Measurements from ENCODE around the gene TNNT2. TPM values are rescaled to one million over a fixed set of nuclear protein-coding genes. Genes with fewer than 3 reads are reported as not detected.

The TNNT2 gene
- total RNA-seq, 1 donor from 2014 or later, result 3.3 TPM

DNA sequence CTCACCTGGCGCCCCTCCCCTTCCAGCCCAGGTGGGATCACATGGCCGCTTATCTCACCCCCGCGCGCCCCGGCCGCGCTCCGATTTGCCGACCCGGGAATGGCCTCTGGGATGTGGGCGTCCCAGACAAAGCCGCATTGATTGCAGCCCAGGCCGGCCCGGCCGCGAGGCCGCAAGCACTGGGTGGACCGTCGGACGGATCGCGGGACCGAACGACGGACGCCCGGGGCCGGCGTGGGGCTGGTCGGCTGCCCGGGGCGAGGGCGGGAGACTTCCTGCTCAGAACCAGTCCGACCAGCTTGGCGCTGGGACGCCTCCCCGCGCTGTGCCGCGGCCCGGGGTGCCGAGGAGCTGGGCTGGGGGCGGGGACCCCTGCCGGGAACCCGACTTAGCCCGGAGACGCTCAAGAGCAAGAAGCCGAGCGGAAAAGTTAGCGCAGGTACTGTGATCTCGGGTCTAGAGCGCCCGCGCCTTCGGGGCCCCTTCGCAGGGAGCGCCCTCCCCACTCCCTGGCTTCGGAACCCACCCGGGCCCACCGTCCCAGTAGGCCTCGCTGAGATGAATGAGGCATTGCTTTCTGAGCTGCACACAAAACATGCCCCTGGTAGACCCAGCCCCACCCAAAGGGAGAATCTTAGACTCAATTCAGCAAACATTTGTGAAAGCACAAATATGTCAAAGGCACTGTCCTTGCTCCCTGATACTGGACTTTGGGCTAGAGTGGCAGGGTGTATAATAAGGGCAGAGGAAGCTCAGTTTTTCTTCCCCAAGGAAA, 22.1 kb upstream of the TNNT2 start:
- Mint-ChIP-seq H3K4me1 (ENCODE audit: unreplicated experiment) (no peaks in the 10 kb centered on the region), H3K9me3 (ENCODE audit: unreplicated experiment) (no peaks in the 10 kb centered on the region), H3K4me3 (ENCODE audit: unreplicated experiment) (no peak overlapping the region), H3K27ac (ENCODE audit: unreplicated experiment) (no peak overlapping the region), H3K27me3 (ENCODE audit: unreplicated experiment) (peaks cover 15% of the 10 kb centered on the region), H3K36me3 (ENCODE audit: low read depth, unreplicated experiment) (peaks cover 5% of the 10 kb centered on the region)
- DNase-seq (ENCODE audit: low spot score), result no peak
- TF ChIP-seq, protein P1, sequence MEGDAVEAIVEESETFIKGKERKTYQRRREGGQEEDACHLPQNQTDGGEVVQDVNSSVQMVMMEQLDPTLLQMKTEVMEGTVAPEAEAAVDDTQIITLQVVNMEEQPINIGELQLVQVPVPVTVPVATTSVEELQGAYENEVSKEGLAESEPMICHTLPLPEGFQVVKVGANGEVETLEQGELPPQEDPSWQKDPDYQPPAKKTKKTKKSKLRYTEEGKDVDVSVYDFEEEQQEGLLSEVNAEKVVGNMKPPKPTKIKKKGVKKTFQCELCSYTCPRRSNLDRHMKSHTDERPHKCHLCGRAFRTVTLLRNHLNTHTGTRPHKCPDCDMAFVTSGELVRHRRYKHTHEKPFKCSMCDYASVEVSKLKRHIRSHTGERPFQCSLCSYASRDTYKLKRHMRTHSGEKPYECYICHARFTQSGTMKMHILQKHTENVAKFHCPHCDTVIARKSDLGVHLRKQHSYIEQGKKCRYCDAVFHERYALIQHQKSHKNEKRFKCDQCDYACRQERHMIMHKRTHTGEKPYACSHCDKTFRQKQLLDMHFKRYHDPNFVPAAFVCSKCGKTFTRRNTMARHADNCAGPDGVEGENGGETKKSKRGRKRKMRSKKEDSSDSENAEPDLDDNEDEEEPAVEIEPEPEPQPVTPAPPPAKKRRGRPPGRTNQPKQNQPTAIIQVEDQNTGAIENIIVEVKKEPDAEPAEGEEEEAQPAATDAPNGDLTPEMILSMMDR (IDR thresholded peaks at IDR 0.05; ENCODE audit: unreplicated experiment), result no peak

DNA sequence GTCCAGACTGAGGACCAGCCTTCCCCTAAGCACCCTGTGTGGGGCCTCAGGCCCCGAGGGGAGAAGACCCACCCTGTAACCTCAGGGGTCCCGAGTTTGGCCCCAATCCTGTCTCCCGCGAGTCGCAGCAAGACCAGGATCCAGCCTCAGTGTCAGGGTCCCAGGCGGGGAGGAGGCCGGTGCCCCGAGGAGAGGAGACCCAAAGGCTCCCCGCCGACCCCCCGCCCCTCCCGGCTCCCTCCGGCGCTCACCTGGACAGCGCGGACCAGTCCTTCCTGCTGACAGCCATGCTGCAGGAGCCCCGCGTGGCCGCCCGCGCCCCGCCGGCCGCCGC, 21.5 kb upstream of the TNNT2 start, which contains the start of gene LAD1:
Gene LAD1 (minus strand): TSS at position 307 of the 334 bp plus-strand sequence. CDS start 18 bp downstream, at position 289.
- H3K4me3 Mint-ChIP-seq (ENCODE audit: unreplicated experiment), result no peak within 1 kb of the TSS
- TF ChIP-seq, protein P1 (IDR thresholded peaks at IDR 0.05; ENCODE audit: unreplicated experiment), result no peak
- no peaks in the 10 kb centered on the region for H3K9me3 Mint-ChIP-seq (ENCODE audit: unreplicated experiment)
- peaks cover 5% of the 10 kb centered on the region for H3K36me3 Mint-ChIP-seq (ENCODE audit: low read depth, unreplicated experiment)
- no peaks in the 10 kb centered on the region for H3K4me1 Mint-ChIP-seq (ENCODE audit: unreplicated experiment)
- no peak for DNase-seq (ENCODE audit: low spot score)
- peaks cover 17% of the 10 kb centered on the region for H3K27me3 Mint-ChIP-seq (ENCODE audit: unreplicated experiment)
- H3K27ac Mint-ChIP-seq (ENCODE audit: unreplicated experiment), result no peak within 1 kb of the TSS

DNA sequence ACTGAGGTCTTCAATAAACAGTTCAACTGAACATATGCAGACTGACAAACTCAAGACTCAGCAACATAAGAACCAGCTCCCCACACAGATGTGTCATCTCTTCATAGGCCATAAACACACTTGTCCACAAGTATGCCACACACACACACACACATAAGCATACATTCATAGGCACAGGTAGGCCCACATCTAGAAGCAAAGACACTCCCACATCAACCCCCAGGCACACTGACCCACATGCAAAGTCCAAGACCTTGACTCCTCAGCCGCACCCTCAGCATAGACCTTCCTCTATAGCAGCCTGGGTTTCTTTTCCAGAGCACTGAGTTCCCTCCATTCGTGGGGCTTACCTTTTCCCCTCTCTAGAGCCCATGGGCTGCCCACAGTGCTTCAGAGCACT, 20.2 kb upstream of the TNNT2 start:
- H3K9me3 Mint-ChIP-seq (ENCODE audit: unreplicated experiment), result no peaks in the 10 kb centered on the region
- H3K27ac Mint-ChIP-seq (ENCODE audit: unreplicated experiment), result no peak overlapping the region
- DNase-seq (ENCODE audit: low spot score), result no peak
- H3K27me3 Mint-ChIP-seq (ENCODE audit: unreplicated experiment), result peaks cover 23% of the 10 kb centered on the region
- TF ChIP-seq, protein P1 (IDR thresholded peaks at IDR 0.05; ENCODE audit: unreplicated experiment), result no peak
- H3K4me1 Mint-ChIP-seq (ENCODE audit: unreplicated experiment), result no peaks in the 10 kb centered on the region
- H3K36me3 Mint-ChIP-seq (ENCODE audit: low read depth, unreplicated experiment), result peaks cover 5% of the 10 kb centered on the region
- peak overlapping the region; percentile 29 for H3K4me3 Mint-ChIP-seq (ENCODE audit: unreplicated experiment)

DNA sequence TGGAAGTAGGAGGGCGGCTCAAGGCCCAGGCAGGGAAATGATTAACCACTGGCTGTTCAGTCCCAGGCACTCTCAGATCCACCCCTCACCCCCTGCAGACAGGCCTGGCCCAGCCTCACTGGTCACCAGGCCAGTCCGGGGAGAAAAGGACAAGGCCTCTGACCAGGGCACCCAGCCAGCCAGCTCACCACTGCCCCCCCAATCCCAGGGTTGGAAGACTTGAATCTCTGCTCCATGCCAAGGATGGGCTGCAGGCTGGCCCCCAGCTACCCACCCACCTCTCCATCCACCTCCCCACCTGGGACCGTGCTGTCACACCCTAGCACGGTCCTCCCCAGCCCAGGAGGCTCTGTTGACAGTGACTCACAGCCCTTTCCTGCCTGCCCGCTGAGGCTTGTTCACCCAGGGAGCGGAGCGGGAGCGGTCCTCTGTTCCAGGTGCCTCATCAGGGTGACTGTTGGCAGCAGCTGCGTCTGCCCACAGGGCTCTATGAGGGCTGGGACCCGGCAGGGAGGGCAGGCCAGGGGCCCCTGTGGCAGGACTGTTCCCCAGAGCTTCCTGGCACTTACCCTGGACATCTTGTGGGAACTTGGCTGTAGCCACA, 19.5 kb upstream of the TNNT2 start:
- TF ChIP-seq, protein P1 (IDR thresholded peaks at IDR 0.05; ENCODE audit: unreplicated experiment), result no peak
- DNase-seq (ENCODE audit: low spot score), result no peak
- Mint-ChIP-seq H3K36me3 (ENCODE audit: low read depth, unreplicated experiment) (peaks cover 5% of the 10 kb centered on the region), H3K4me3 (ENCODE audit: unreplicated experiment) (no peak overlapping the region), H3K4me1 (ENCODE audit: unreplicated experiment) (no peaks in the 10 kb centered on the region), H3K9me3 (ENCODE audit: unreplicated experiment) (no peaks in the 10 kb centered on the region), H3K27me3 (ENCODE audit: unreplicated experiment) (peaks cover 23% of the 10 kb centered on the region), H3K27ac (ENCODE audit: unreplicated experiment) (no peak overlapping the region)

DNA sequence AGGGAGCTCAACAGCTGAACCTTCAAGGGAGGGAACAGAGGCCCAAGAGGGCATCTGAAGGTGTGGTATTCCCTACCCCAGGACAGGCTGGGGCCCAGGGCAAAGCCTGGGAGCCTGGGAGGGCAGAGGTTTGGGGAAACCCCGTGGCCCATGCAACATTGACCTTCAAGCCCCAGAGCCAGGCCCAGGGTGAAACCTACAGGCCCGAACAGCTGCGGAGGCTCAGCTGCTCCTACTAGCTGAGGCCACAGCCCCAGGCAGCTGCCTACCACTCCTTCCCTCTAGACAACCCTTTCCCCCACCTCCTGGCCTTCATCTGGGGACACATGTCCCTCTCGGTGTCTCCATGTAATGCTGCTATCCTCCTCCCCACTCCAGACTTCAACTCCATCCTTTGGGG, 18.5 kb upstream of the TNNT2 start:
- no peak for DNase-seq (ENCODE audit: low spot score)
- Mint-ChIP-seq H3K9me3 (ENCODE audit: unreplicated experiment) (no peaks in the 10 kb centered on the region), H3K36me3 (ENCODE audit: low read depth, unreplicated experiment) (peaks cover 5% of the 10 kb centered on the region), H3K27me3 (ENCODE audit: unreplicated experiment) (peaks cover 21% of the 10 kb centered on the region), H3K4me3 (ENCODE audit: unreplicated experiment) (no peak overlapping the region), H3K4me1 (ENCODE audit: unreplicated experiment) (no peaks in the 10 kb centered on the region), H3K27ac (ENCODE audit: unreplicated experiment) (no peak overlapping the region)
- TF ChIP-seq, protein P1 (IDR thresholded peaks at IDR 0.05; ENCODE audit: unreplicated experiment), result no peak

All from endothelial cell (in vitro differentiated cells).